ENCODE data around the gene PCBP4.

- TF ChIP-seq CTCF (IDR thresholded peaks at IDR 0.05), result no peak
- TF ChIP-seq POLR2A (IDR thresholded peaks at IDR 0.05), result no peak
These were observed 7.6 kb downstream of the PCBP4 start for GRCh38 chr3:51959651-51960050.
